Upper lobe of left lung (tissue), 4 donors: ENCODE data around the gene ATXN7L1.

ENCODE experiments used
- EP300 ChIP-seq, 4 donors: sonication (generic); formaldehyde crosslinking; IDR thresholded peaks; one replicate each; pipeline ENCODE4 v1.5.1; 2017; ENCODE audit warnings: antibody characterized with exemption in 4 of 4, control low read depth in 2 of 4
- POLR2A ChIP-seq, 4 donors: fragments of 450-650 bp; IDR thresholded peaks; one replicate each; pipeline ENCODE4 v1.5.1; 2016 to 2017; ENCODE audit warnings: antibody characterized with exemption in 4 of 4, mild to moderate bottlenecking in 2 of 4
- POLR2AphosphoS5 ChIP-seq, 2 donors: sonication (generic); formaldehyde crosslinking; IDR thresholded peaks; one replicate each; pipeline ENCODE4 v1.5.1; 2017; ENCODE audit warnings: antibody characterized with exemption in 2 of 2

GRCh38 chr7:105599551-105599950 lies 276.8 kb downstream of the ATXN7L1 start:
- no peak for TF ChIP-seq POLR2AphosphoS5 (IDR thresholded peaks at IDR 0.05)
- no peak for TF ChIP-seq POLR2A (IDR thresholded peaks at IDR 0.05)
- TF ChIP-seq EP300 (IDR thresholded peaks at IDR 0.05): no peak
